Activated CD8-positive, alpha-beta memory T cell treated with anti-CD3 and anti-CD28 coated beads for 48 hours (primary cell): ENCODE measurements around the gene MSLN.
A peak's percentile ranks its signal among the peaks of the same experiment; 100 is the strongest.
"Not testable (repeated sequence)": the region's sequence is repeated elsewhere in the genome, so short reads cannot be mapped to it uniquely, and the experiment has no call there.

ENCODE experiments used
- DNase-seq, 3 experiments: peaks; one replicate each; pipeline ENCODE4 v3.0.0-alpha.2; 2020; ENCODE audit warnings: low read depth in 2 of 3, low spot score in 2 of 3

MSLN gene

DNA sequence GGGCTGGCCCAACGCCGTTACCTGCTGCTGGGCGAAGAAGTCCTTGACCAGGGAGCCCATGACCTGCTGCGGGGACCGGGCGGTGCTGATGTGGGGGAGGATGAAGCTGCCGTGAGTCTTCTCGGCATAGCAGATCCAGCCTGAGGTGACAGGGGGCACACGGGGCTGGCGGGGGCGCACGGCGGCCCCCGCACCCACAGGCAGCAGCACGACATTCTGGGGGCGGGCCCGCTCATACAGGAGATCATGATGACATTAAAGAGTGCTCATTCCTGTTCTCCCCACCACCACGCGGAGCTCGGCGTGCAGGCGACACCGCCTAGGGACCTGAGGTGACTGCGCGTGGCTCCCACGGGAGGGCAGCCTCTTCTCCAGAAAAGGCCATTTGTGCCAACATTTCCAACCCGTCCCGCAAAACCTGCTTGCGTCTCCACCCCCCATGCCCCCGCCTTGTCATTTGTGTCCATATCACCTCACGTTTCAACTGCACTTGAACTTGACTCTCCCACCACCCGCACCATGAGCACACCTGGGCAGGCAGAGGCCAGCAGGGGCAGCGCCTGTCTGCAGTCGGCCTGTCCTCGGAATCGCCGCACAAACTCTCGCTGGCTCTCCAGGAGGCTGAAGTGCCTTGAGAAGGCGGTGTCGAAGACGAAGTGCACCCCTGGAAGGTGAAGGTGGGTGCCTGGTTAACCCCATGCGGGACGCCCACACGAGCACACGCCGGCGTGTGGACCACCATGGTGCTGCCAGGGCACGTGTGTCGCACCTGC is 26.1 kb upstream of the MSLN start:
- no peak for DNase-seq

- no peak for DNase-seq
Measured at GRCh38 chr16:734981-735881, 25.3 kb upstream of the MSLN start.

DNA sequence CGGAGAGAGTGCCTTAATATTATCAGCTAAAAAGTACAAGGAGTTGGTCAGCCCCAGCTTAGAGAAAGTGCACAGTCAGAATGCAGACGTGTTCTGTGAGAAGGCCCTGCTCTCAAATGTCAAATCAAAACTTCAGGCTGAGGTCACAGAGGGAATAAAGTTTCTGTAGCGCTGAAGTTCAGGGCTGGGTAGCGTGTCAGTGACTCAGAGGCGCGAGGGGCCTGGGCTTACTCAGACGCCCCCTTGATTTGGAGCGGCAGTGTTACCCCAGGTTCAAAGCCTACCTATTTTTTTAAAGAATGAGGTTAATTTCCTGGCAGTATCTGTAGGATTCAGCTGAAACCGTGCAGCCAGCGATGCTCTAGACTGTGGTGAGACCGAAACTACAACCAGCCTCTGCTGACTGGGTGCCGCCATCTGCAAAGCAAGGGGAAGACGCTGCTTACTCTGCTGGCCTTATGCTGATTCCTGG is 24.5 kb upstream of the MSLN start:
- DNase-seq = peak in 1 of 3 experiments; percentile 47

DNA sequence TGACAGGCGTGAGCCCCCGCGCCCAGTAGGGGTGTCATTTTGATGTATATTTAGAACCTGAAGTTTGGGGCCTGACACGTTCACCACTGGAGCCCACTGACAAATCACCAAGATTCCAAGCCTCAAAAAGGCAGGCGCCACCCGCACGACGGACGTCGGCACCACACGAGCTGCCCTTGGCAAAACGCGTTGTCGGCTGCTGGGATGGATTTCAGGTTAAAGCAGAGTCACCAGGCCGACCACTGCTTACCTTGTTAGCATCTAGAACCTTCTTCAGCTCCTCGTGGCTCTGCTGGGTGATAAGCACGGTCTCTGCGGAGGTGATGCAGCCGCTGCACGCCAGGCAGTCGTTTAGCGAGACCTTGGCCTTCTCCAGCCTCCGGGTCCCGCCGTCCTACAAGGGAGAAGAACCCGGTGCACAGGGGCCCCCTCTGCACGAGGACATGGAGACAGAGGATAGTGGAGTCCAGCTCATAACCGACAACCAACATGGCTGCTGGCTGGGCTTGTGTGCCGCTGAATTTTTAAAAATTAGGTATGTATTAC is 23.5 kb upstream of the MSLN start:
- DNase-seq = no peak

DNA sequence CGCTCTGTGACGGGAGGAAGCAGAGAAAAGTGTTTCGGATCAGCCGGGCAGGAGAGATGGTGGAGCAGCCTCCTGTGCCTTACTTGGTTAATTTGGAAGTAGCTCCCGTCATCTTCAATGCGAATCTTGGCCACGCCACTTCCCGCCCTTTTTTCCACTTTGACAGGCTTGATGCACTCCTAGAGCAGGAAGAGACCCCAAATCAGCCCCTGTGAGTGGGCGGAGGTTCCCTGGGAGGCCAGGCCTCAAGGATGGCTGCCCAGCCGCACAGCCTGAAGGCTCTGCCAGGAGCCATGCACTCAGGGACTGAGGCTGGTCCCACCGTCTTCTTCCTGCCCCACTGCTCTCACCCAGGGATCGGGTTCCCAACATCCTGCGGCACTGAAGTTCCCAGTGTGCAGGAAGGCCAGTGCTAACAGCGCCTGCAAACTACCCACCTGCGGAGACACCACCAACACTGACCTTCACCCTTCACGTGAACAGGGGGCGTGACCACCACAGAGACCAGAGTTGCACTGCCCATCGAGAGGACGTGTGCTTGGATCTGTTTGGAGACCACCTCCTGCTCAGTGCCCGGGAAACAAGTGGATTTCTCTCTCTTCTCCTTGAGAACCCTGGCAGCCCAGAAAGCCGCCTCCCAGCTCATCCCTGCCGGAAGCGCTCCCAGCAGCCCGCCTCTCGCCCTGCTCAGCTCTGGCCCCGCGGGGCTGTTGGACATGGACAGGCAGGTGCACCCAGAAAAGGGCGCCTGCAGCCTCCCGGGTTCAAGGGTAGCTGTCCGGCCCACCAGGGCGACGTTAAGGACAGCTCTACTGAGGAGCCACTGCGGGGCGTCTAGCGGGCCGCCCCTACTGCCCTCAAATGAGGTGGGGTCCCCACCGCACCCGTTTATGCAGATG is 20.7 kb upstream of the MSLN start:
- no peak for DNase-seq

GRCh38 chr16:740459-740763 is 20.1 kb upstream of the MSLN start:
- DNase-seq = no peak

DNA sequence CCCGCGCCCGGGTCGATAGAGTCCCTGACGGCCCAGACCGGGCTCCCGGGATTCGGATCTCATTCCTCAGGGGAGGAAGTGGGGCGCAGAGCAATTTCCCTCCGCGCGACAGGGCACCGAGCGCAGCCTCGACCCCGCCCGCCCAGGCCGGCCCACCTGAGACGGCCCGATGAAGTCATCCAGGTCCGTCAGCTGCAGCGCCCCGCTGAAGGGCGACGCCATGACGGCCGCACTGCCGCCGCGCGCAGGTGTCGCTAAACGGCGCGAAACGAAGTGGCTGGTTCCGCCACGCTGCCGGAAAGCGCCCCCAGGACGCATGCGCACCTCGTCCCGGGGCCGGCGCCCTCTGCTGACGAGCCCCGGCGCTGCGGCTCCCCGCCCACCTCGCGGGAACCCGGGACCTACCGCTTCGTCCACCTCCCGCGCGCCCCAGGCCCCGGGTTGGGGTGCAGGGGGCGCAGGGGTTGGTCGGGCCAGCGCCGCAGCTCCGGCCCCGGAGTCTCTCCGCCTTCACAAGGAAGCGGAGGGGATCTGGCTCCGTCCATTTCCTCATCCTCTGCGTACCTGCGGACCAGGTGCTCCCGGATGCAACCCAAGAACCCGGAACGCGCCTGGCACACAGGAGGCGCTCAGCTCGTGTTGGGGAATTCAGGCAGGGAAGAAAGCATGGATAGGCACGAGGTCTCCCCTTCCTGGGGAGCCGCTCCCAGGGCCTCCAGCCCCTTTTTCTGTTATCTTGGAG is 19.6 kb upstream of the MSLN start, which contains the start of gene CIAO3:
Gene CIAO3 (minus strand): TSS at position 234 of the 742 bp plus-strand sequence. CDS start 12 bp downstream, at position 222.
- DNase-seq = peak; percentile 92 to 97 (median 97)

- DNase-seq = no peak
Measured at GRCh38 chr16:741986-742629, 18.4 kb upstream of the MSLN start.

GRCh38 chr16:742894-743293 is 17.6 kb upstream of the MSLN start:
- DNase-seq = not testable (repeated sequence)

DNA sequence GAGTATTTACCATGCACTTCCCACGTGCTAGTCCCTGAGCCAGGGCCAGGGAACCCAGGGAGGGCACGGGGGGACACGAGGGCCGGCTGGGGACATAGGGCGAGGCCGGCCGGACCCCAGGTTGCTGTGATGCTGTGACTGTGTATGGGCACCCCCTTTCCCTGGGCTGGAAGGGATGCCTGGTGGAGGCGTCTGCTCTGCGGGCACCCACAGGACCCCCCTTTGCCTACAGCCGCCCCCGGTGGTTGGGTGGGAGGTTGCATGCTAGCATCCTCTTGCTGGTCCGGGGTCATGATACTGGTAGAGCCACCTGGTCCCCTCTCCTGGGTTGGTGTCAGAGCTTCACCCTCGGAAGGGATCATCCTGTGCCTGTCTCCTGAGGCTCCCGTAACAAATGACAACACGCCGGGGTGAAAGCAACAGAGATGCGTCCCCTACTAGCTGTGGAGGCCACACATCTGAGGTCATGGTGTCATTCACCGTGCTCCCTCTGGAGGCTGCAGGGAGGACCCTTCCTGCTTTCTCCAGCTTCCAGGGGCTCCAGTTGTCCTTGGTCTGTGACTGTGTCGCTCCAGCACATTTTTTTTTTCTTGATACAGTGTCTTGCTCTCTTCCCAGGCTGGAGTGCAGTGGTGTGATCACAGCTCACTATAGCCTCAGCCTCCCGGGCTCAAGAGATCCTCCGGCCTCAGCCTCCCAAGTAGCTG is 16.6 kb upstream of the MSLN start:
- no peak for DNase-seq

- no peak for DNase-seq
Measured at GRCh38 chr16:745739-746138, 14.8 kb upstream of the MSLN start.

GRCh38 chr16:746637-747036 is 13.9 kb upstream of the MSLN start:
- DNase-seq = no peak

DNA sequence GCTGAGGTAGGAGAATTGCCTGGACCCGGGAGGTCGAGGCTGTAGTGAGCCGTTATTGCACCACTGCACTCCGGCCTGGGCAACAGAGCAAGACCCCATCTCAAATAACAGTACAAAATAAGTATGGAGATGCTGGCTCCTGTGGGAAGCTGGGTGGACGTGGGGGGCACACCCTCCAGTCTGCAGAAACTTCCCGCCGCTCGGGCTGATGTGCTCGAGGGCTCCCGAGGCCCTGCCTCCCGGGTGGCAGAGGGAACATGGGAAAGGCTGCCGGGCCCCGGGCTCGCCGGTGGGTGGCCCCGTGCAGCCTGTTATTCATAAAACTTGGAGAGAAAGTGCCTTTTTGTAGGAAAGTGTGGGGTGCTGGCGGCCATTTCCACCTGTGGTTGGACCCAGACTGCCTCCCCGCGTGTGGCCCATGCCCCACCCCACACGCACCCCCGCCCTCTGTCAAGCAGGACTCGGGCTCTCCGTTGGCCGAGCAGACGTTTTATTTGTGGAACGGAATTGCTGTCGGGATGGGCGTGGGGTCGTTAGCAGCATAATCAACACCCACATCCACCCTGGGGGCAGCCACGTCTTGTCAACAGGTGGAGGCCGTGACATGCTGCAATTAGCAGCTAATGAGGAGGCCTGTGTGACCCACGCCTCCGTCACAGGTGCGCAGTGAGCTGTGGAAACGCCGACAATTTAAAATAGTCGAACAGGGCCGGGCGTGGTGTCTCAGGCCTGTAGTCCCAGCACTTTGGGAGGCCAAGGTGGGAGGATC is 12.4 kb upstream of the MSLN start:
- no peak for DNase-seq

DNA sequence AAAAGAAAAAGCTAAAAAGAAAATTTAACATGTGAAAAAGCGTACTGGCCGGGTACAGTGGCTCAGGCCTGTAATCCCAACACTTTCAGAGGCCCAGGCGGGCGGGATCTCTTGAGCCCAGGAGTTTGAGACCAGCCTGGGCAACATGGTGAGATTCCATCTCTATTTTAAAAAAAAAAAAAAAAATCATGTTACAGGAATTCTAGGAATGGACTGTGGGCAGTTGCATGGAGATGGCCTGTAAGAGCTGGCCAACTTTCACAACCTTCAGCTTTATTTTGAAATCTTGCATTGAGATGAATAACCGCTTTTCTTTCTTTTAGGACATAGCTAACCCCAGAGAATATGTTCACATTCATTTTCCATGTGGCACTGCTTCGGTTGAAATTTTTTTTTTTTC is 11.5 kb upstream of the MSLN start:
- DNase-seq = no peak

DNA sequence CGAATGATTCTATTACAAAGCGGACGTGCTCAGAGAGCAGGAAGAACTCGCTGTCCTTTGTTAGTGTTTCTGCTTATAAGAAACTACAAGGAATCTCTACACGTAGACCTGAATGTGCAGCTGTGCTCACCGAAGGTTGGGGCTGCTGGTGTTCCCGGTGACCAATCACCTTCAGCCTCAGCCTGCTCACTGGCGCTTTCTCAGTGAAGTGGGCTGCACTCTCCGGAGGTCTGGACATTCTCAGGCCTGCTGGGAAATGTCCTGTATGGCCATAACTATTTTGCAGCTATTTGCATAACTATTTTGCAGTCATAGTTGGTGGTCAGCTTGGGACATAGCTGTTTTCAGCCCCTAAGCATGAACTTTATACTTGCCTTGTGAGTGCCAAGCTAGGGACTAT is 10.0 kb upstream of the MSLN start:
- no peak for DNase-seq

GRCh38 chr16:751152-752006 is 9.2 kb upstream of the MSLN start:
- no peak for DNase-seq

GRCh38 chr16:752007-752312 is 8.6 kb upstream of the MSLN start:
- DNase-seq = no peak
